WTC11 (cell line): ENCODE measurements around the gene XRCC4.

ENCODE experiments used
- ATF1 ChIP-seq: sonication (generic); formaldehyde crosslinking; IDR thresholded peaks from 2 replicates; pipeline ENCODE4 v1.8.1; 2023; ENCODE audit warnings: mild to moderate bottlenecking, moderate library complexity, missing genetic modification reagents
- ATF3 ChIP-seq: sonication (generic); formaldehyde crosslinking; conservative IDR thresholded peaks from 2 replicates; pipeline ENCODE4 v1.8.1; 2022; ENCODE audit warnings: mild to moderate bottlenecking, missing genetic modification reagents
- CREM ChIP-seq: sonication (generic); formaldehyde crosslinking; IDR thresholded peaks from 2 replicates; pipeline ENCODE4 v1.8.1; 2022; ENCODE audit warnings: mild to moderate bottlenecking, missing genetic modification reagents, moderate library complexity
- CTCF ChIP-seq: fragments of 200-600 bp; IDR thresholded peaks from 2 replicates; pipeline ENCODE4 v1.8.0; 2022; ENCODE audit warnings: antibody characterized with exemption
- E2F1 ChIP-seq: sonication (generic); formaldehyde crosslinking; IDR thresholded peaks from 2 replicates; pipeline ENCODE4 v1.8.0; 2022; ENCODE audit warnings: mild to moderate bottlenecking, missing genetic modification reagents
- EMX1 ChIP-seq: fragments of 250-450 bp; sonication (Bioruptor Pico); IDR thresholded peaks from 2 replicates; pipeline ENCODE4 v1.8.0; 2021; ENCODE audit warnings: mild to moderate bottlenecking
- FOXP4 ChIP-seq: sonication (generic); formaldehyde crosslinking; IDR thresholded peaks from 2 replicates; pipeline ENCODE4 v1.8.0; 2022; ENCODE audit warnings: mild to moderate bottlenecking, missing genetic modification reagents
- IRF2 ChIP-seq: sonication (generic); formaldehyde crosslinking; IDR thresholded peaks from 2 replicates; pipeline ENCODE4 v1.8.0; 2022; ENCODE audit warnings: low read depth, missing genetic modification reagents, borderline replicate concordance
- SMAD3 ChIP-seq: sonication (generic); formaldehyde crosslinking; IDR thresholded peaks from 2 replicates; pipeline ENCODE4 v1.8.0; 2022; ENCODE audit warnings: missing genetic modification reagents, mild to moderate bottlenecking, borderline replicate concordance
- ZSCAN18 ChIP-seq: fragments of 250-450 bp; sonication (Bioruptor Pico); IDR thresholded peaks from 2 replicates; pipeline ENCODE4 v2.1.2; 2022; ENCODE audit warnings: mild to moderate bottlenecking, moderate library complexity

GRCh38 chr5:83363886-83364275, 286.5 kb downstream of the XRCC4 start:
- TF ChIP-seq CTCF (no peak), EMX1 (CRISPR knock-in tag) (no peak), SMAD3 (no peak), ATF1 (no peak), FOXP4 (CRISPR knock-in tag) (no peak), E2F1 (CRISPR knock-in tag) (no peak), CREM (CRISPR knock-in tag) (no peak), IRF2 (CRISPR knock-in tag) (no peak), ATF3 (CRISPR knock-in tag) (no peak), ZSCAN18 (no peak)
